ENCODE results near the gene PHTF2. TPM values are rescaled to one million over a fixed set of nuclear protein-coding genes. Genes with fewer than 3 reads are reported as not detected.
A peak's percentile ranks its signal among the peaks of the same experiment; 100 is the strongest.

The PHTF2 gene
- total and polyA plus RNA-seq, 10 of the 15 experiments (the other 5 are each of a cell fraction or from before 2014, with no cell fraction given) = 12.9 to 41.8 (median 27.0) TPM

DNA sequence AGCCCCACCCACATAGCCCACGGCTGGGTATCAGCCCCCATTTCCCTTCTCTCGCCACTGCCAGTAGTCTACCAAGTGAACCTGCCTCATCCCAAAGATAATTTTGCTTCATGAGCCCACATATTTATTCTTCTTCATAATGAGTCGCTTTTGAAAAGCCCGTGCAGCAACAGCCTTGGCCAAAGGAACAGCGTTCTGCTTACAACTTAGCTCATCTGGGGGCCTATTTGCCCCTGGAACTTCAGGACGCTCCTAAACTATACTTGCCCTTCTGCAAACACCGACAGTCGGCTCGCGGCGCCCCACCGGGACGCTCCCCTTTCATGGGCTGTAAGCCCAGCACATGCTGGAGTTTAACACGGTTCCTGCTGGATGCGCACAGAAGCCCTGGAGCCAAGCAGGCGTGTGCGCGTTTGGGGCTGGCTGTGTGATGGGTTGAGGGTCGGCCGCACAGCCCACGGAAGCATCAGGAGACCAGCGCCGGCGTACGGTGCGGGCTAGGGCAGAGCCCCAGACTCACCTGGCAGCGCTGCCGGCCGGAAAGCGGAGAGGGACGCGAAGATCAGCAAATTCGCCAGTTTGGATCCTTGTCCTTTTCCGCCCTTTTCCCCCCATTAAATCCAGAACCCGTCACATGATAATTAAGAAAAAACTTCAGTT lies 709 bp upstream of the PHTF2 start:
- peak overlapping the region; percentile 86 for H3K9ac ChIP-seq (ENCODE audit: control insufficient read depth, insufficient read depth, low read length)
- DNase-seq (ENCODE audit: low read depth, low spot score) = no peak
- H3K9me3 ChIP-seq (replicated peaks; ENCODE audit: control insufficient read depth, insufficient read depth, low read length) = no peaks in the 10 kb centered on the region
- peak; percentile 48 for ATAC-seq
- WGBS (ENCODE audit: insufficient coverage, insufficient replicate concordance, low lambda C conversion rate, missing lambda C conversion rate) = under 1% methylated on average over 35 of the region's 35 CpGs
- in situ Hi-C loops (cut with MboI) = no loop called here
- peaks cover 11% of the 10 kb centered on the region for H3K4me1 ChIP-seq (ENCODE audit: control insufficient read depth, insufficient read depth, low read length)
- ChIA-PET RAD21 (ENCODE audit: unreplicated experiment) (interaction anchor here (0.6 to 1.2 kb wide), 5 partner anchors 37 to 140 kb away, joined by 3 to 5 read pairs (median 3); no protein-coding TSS in a partner anchor), POLR2A (interaction anchor here (0.6 to 2.0 kb wide), 5 partner anchors 9 to 552 kb away, joined by 3 to 5 read pairs (median 4); partner anchors contain the start of gene RSBN1L), SMC1A (ENCODE audit: uncharacterized antibody, unreplicated experiment) (interaction anchor here (0.6 to 2.0 kb wide), 6 partner anchors 10 to 242 kb away, joined by 3 to 5 read pairs (median 4); no protein-coding TSS in a partner anchor), CTCF (interaction anchor here (0.6 to 2.2 kb wide), 7 partner anchors 19 to 234 kb away, joined by 3 to 11 read pairs (median 4); no protein-coding TSS in a partner anchor)
- no peaks in the 10 kb centered on the region for H3K27me3 ChIP-seq (replicated peaks in 1 of 2; ENCODE audit: control insufficient read depth in 2 of 2, insufficient read depth in 2 of 2, low read length in 1 of 2)
- peak overlapping the region; percentile 85 for H3K4me3 ChIP-seq
- intact Hi-C loops (cut with micrococcal nuclease; ENCODE audit: unreplicated experiment) = loop anchor here (2.0 kb wide), 2 partner anchors 101 to 109 kb away; partner anchors contain the start of gene RSBN1L
- no peaks in the 10 kb centered on the region for H4K20me1 ChIP-seq (ENCODE audit: control insufficient read depth, insufficient read depth)
- peaks cover 79% of the 10 kb centered on the region for H3K79me2 ChIP-seq (ENCODE audit: control insufficient read depth, insufficient read depth, low read length)
- FAIRE-seq = no peak
- H3K27ac ChIP-seq (ENCODE audit: control insufficient read depth, insufficient read depth) = peak overlapping the region; percentile 86
- peak overlapping the region; percentile 81 for H2AFZ ChIP-seq (ENCODE audit: control insufficient read depth, low read depth, low read length)
- BruUV-seq (replicated peaks) = TSS peak; percentile 93
- H3K4me2 ChIP-seq (ENCODE audit: control insufficient read depth, insufficient read depth) = peak overlapping the region; percentile 70
- peaks cover 0 to 13% of the 10 kb centered on the region in 2 experiments; a peak in 2 of 4 replicates for H3K36me3 ChIP-seq (ENCODE audit: control insufficient read depth in 2 of 2, insufficient read depth in 2 of 2, low read length in 1 of 2)
- no peak for TF ChIP-seq NFYB (IDR thresholded peaks at IDR 0.05; ENCODE audit: insufficient read depth, low read depth, low read length)
- no peak for TF ChIP-seq NFYA (IDR thresholded peaks at IDR 0.05; ENCODE audit: borderline replicate concordance, low read depth, low read length)
- no peak for TF ChIP-seq POLR2AphosphoS2 (IDR thresholded peaks at IDR 0.05; ENCODE audit: low read depth, low read length)
- TF ChIP-seq TCF12 (IDR thresholded peaks at IDR 0.05; ENCODE audit: low read depth, low read length) = no peak
- TF ChIP-seq CHD1 (IDR thresholded peaks at IDR 0.05; ENCODE audit: low read depth, low read length) = no peak
- TF ChIP-seq CREM (IDR thresholded peaks at IDR 0.05; ENCODE audit: low read depth) = no peak; the same call in 1 of the 2 replicates
- TF ChIP-seq LARP7 (IDR thresholded peaks at IDR 0.05) = peak; percentile 63; the same call in 1 of the 2 replicates
- no peak for TF ChIP-seq TAF1 (IDR thresholded peaks at IDR 0.05; ENCODE audit: borderline replicate concordance, low read depth, low read length)
- peak; percentile 87 for TF ChIP-seq RAD51 (IDR thresholded peaks at IDR 0.05)
- no peak for TF ChIP-seq BMI1 (IDR thresholded peaks at IDR 0.05; ENCODE audit: borderline replicate concordance)
- TF ChIP-seq SUPT20H (IDR thresholded peaks at IDR 0.05; ENCODE audit: borderline replicate concordance, control insufficient read depth, low read depth, low read length) = no peak
- no peak for TF ChIP-seq SREBF1 (IDR thresholded peaks at IDR 0.05; ENCODE audit: low read length)
- no peak for TF ChIP-seq KLF5 (IDR thresholded peaks at IDR 0.05; ENCODE audit: partially characterized antibody)
- no peak for TF ChIP-seq RBBP5 (conservative IDR thresholded peaks at IDR 0.05)
- no peak for TF ChIP-seq NR2F1 (conservative IDR thresholded peaks at IDR 0.05)
- peak; percentile 82; the same call in 1 of the 2 replicates for TF ChIP-seq SIN3A (IDR thresholded peaks at IDR 0.05; ENCODE audit: low read depth, low read length)
- no peak for TF ChIP-seq CHD2 (IDR thresholded peaks at IDR 0.05; ENCODE audit: borderline replicate concordance, low read depth, low read length)
- TF ChIP-seq ETV6 (conservative IDR thresholded peaks at IDR 0.05 in 1 of 2, IDR thresholded peaks at IDR 0.05 in 1 of 2; ENCODE audit: borderline replicate concordance in 1 of 2, low read depth in 1 of 2) = no peak
- TF ChIP-seq, protein P1, sequence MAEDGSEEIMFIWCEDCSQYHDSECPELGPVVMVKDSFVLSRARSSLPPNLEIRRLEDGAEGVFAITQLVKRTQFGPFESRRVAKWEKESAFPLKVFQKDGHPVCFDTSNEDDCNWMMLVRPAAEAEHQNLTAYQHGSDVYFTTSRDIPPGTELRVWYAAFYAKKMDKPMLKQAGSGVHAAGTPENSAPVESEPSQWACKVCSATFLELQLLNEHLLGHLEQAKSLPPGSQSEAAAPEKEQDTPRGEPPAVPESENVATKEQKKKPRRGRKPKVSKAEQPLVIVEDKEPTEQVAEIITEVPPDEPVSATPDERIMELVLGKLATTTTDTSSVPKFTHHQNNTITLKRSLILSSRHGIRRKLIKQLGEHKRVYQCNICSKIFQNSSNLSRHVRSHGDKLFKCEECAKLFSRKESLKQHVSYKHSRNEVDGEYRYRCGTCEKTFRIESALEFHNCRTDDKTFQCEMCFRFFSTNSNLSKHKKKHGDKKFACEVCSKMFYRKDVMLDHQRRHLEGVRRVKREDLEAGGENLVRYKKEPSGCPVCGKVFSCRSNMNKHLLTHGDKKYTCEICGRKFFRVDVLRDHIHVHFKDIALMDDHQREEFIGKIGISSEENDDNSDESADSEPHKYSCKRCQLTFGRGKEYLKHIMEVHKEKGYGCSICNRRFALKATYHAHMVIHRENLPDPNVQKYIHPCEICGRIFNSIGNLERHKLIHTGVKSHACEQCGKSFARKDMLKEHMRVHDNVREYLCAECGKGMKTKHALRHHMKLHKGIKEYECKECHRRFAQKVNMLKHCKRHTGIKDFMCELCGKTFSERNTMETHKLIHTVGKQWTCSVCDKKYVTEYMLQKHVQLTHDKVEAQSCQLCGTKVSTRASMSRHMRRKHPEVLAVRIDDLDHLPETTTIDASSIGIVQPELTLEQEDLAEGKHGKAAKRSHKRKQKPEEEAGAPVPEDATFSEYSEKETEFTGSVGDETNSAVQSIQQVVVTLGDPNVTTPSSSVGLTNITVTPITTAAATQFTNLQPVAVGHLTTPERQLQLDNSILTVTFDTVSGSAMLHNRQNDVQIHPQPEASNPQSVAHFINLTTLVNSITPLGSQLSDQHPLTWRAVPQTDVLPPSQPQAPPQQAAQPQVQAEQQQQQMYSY (CRISPR knock-in tag; IDR thresholded peaks at IDR 0.05) = no peak
- no peak for TF ChIP-seq ATF7 (IDR thresholded peaks at IDR 0.05; ENCODE audit: low read depth)
- TF ChIP-seq CREB1 (IDR thresholded peaks at IDR 0.05; ENCODE audit: low read depth) = no peak
